Measurements from ENCODE around the gene PIK3CB. TPM values are rescaled to one million over a fixed set of nuclear protein-coding genes. Genes with fewer than 3 reads are reported as not detected.
"Not testable (repeated sequence)": the region's sequence is repeated elsewhere in the genome, so short reads cannot be mapped to it uniquely, and the experiment has no call there.

The PIK3CB gene
- polyA plus RNA-seq, 3 donors: 25.2 to 37.3 (median 29.4) TPM

- no peak for DNase-seq
Measured at GRCh38 chr3:138849222-138849940, 14.7 kb upstream of the PIK3CB start.

- DNase-seq: no peak
Measured at GRCh38 chr3:138848696-138849095, 14.0 kb upstream of the PIK3CB start.

GRCh38 chr3:138846824-138847223 is 12.1 kb upstream of the PIK3CB start:
- DNase-seq: not testable (repeated sequence)

- DNase-seq: no peak
Measured at GRCh38 chr3:138846262-138846791, 11.6 kb upstream of the PIK3CB start.

- no peak for DNase-seq
Measured at GRCh38 chr3:138845771-138846173, 11.0 kb upstream of the PIK3CB start.

GRCh38 chr3:138845181-138845601 is 10.5 kb upstream of the PIK3CB start:
- no peak for DNase-seq

GRCh38 chr3:138842483-138843188 is 7.9 kb upstream of the PIK3CB start:
- DNase-seq: no peak

- DNase-seq: not testable (repeated sequence)
Measured at GRCh38 chr3:138838385-138838784, 3.7 kb upstream of the PIK3CB start.

- DNase-seq: not testable (repeated sequence)
Measured at GRCh38 chr3:138835846-138836245, 1.1 kb upstream of the PIK3CB start.

GRCh38 chr3:138835397-138835757 is 649 bp upstream of the PIK3CB start:
- no peak for DNase-seq

GRCh38 chr3:138833899-138834595 is 681 bp downstream of the PIK3CB start:
- DNase-seq: no peak

- not testable (repeated sequence) for DNase-seq
Measured at GRCh38 chr3:138832473-138833057, 2.2 kb downstream of the PIK3CB start.

GRCh38 chr3:138829886-138830510 is 4.7 kb downstream of the PIK3CB start:
- DNase-seq: no peak

GRCh38 chr3:138829097-138829496 is 5.6 kb downstream of the PIK3CB start:
- DNase-seq: no peak

GRCh38 chr3:138827222-138827621 is 7.5 kb downstream of the PIK3CB start:
- DNase-seq: no peak

GRCh38 chr3:138825336-138825735 is 9.4 kb downstream of the PIK3CB start:
- no peak for DNase-seq

GRCh38 chr3:138824114-138824506 is 10.6 kb downstream of the PIK3CB start:
- no peak for DNase-seq

- not testable (repeated sequence) for DNase-seq
Measured at GRCh38 chr3:138820379-138820778, 14.3 kb downstream of the PIK3CB start.

GRCh38 chr3:138818185-138818860 is 16.4 kb downstream of the PIK3CB start:
- DNase-seq: no peak

- no peak for DNase-seq
Measured at GRCh38 chr3:138817695-138818094, 17.0 kb downstream of the PIK3CB start.

- no peak for DNase-seq
Measured at GRCh38 chr3:138812806-138813205, 21.9 kb downstream of the PIK3CB start.

Measured in renal pelvis (tissue), 4 donors.